Esophagus muscularis mucosa (tissue), 3 donors: ENCODE results near the gene CST9L.

Experiments used
- EP300 ChIP-seq: sonication (generic); formaldehyde crosslinking; IDR thresholded peaks from one replicate; pipeline ENCODE4 v1.6.1; 2017; ENCODE audit warnings: antibody characterized with exemption
- TF ChIP-seq, protein P1 (sequence below), 3 experiments: fragments of 200-600 bp in 2 of 3; fragments of 450-650 bp in 1 of 3; sonication (generic) in 2 of 3; IDR thresholded peaks; one replicate each; pipeline ENCODE4 v1.5.1; 2017 to 2019; ENCODE audit warnings: antibody characterized with exemption in 3 of 3, mild to moderate bottlenecking in 2 of 3, moderate library complexity in 1 of 3

GRCh38 chr20:23551786-23552185, 16.5 kb downstream of the CST9L start:
- TF ChIP-seq, protein P1, sequence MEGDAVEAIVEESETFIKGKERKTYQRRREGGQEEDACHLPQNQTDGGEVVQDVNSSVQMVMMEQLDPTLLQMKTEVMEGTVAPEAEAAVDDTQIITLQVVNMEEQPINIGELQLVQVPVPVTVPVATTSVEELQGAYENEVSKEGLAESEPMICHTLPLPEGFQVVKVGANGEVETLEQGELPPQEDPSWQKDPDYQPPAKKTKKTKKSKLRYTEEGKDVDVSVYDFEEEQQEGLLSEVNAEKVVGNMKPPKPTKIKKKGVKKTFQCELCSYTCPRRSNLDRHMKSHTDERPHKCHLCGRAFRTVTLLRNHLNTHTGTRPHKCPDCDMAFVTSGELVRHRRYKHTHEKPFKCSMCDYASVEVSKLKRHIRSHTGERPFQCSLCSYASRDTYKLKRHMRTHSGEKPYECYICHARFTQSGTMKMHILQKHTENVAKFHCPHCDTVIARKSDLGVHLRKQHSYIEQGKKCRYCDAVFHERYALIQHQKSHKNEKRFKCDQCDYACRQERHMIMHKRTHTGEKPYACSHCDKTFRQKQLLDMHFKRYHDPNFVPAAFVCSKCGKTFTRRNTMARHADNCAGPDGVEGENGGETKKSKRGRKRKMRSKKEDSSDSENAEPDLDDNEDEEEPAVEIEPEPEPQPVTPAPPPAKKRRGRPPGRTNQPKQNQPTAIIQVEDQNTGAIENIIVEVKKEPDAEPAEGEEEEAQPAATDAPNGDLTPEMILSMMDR (IDR thresholded peaks at IDR 0.05), result no peak
- no peak for TF ChIP-seq EP300
